ENCODE data around the gene GCNT4. TPM values are rescaled to one million over a fixed set of nuclear protein-coding genes. Genes with fewer than 3 reads are reported as not detected.

Gene GCNT4
- total and polyA plus RNA-seq, 2 donors (not counting 3 experiments of a cell fraction or from before 2014, with no cell fraction given), result not detected

DNA sequence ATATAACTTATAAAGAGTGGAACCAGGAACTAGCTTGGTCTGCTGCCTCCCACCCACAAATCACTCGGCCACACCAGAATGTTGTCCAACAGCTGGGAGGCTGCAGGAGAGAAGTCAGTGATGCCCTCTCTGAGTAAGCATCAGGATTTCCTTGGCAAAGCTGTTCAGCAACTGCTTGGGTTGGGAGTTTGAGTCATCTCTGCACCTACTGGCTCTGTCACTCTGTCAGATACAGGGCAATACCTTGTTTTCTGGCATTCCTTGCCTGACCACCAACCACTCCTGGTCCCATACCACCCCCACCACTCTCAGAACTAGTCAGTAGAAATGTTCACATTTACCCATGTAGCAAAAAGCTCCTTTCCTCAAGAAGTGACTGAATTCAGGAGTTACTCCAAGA, 36.8 kb upstream of the GCNT4 start:
- Histone ChIP-seq H2AFZ (ENCODE audit: low read depth, low read length) (no peak overlapping the region), H3K4me1 (ENCODE audit: control insufficient read depth, extremely low read depth, insufficient read depth, low read length) (no peaks in the 10 kb centered on the region), H3K9ac (replicated peaks; ENCODE audit: extremely low read depth, insufficient read depth, low read length) (no peak overlapping the region), H4K20me1 (replicated peaks; ENCODE audit: control insufficient read depth, extremely low read depth, insufficient read depth, low read length) (no peaks in the 10 kb centered on the region), H3K9me1 (replicated peaks; ENCODE audit: control insufficient read depth, extremely low read depth, insufficient read depth, low read length) (no peaks in the 10 kb centered on the region), H3K4me2 (ENCODE audit: insufficient read depth, low read length) (no peak overlapping the region), H3K27me3 (ENCODE audit: control insufficient read depth in 2 of 2, insufficient read depth in 2 of 2, low read length in 2 of 2) (peaks cover 6 to 14% of the 10 kb centered on the region in 2 experiments), H3K27ac (ENCODE audit: insufficient read depth, low read depth, low read length) (no peak overlapping the region), H3K36me3 (ENCODE audit: control insufficient read depth in 2 of 2, extremely low read depth in 1 of 2, insufficient read depth in 2 of 2, low read length in 2 of 2) (no peaks in the 10 kb centered on the region), H3K79me2 (ENCODE audit: control insufficient read depth, insufficient read depth, low read length) (no peaks in the 10 kb centered on the region), H3K9me3 (replicated peaks; ENCODE audit: control insufficient read depth, insufficient read depth, low read length) (no peaks in the 10 kb centered on the region), H3K4me3 (replicated peaks in 1 of 3; ENCODE audit: insufficient read depth in 1 of 3, low read depth in 1 of 3, low read length in 3 of 3) (no peak overlapping the region)
- TF ChIP-seq FOS (IDR thresholded peaks at IDR 0.05; ENCODE audit: borderline replicate concordance, insufficient read depth, low read length) (no peak), GATA2 (IDR thresholded peaks at IDR 0.05; ENCODE audit: insufficient read depth, insufficient read length, low read depth, low read length) (no peak), POLR2AphosphoS5 (IDR thresholded peaks at IDR 0.05; ENCODE audit: insufficient read depth, low read depth, low read length) (no peak), MYC (IDR thresholded peaks at IDR 0.05; ENCODE audit: low read depth, low read length) (no peak), EZH2 (IDR thresholded peaks at IDR 0.05; ENCODE audit: borderline replicate concordance, low read depth, low read length, severe bottlenecking) (no peak), POLR2A (IDR thresholded peaks at IDR 0.05; ENCODE audit: low read depth, low read length) (no peak), JUN (IDR thresholded peaks at IDR 0.05; ENCODE audit: borderline replicate concordance, insufficient read depth, insufficient read length, low read depth) (no peak)
- TF ChIP-seq, protein P1, sequence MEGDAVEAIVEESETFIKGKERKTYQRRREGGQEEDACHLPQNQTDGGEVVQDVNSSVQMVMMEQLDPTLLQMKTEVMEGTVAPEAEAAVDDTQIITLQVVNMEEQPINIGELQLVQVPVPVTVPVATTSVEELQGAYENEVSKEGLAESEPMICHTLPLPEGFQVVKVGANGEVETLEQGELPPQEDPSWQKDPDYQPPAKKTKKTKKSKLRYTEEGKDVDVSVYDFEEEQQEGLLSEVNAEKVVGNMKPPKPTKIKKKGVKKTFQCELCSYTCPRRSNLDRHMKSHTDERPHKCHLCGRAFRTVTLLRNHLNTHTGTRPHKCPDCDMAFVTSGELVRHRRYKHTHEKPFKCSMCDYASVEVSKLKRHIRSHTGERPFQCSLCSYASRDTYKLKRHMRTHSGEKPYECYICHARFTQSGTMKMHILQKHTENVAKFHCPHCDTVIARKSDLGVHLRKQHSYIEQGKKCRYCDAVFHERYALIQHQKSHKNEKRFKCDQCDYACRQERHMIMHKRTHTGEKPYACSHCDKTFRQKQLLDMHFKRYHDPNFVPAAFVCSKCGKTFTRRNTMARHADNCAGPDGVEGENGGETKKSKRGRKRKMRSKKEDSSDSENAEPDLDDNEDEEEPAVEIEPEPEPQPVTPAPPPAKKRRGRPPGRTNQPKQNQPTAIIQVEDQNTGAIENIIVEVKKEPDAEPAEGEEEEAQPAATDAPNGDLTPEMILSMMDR (IDR thresholded peaks at IDR 0.05; ENCODE audit: extremely low read depth in 1 of 2, insufficient read depth in 1 of 2, low read depth in 1 of 2, low read length in 2 of 2), result no peak
- TF ChIP-seq, protein P2, sequence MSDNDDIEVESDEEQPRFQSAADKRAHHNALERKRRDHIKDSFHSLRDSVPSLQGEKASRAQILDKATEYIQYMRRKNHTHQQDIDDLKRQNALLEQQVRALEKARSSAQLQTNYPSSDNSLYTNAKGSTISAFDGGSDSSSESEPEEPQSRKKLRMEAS (IDR thresholded peaks at IDR 0.05; ENCODE audit: insufficient read depth, insufficient read length), result no peak
- FAIRE-seq (no peak), DNase-seq (ENCODE audit: low read depth, low spot score) (no peak)
- intact Hi-C loops (cut with micrococcal nuclease) (no loop called here), dilution Hi-C loops (cut with MboI; ENCODE audit: extremely low pct_ligation_motif_present, low sequenced_read_pairs) (no loop called here)
- POLR2A ChIA-PET, result no interaction called here
- BruUV-seq (replicated peaks), result no TSS peak
- CTCF ChIA-PET, result interaction anchor here (0.9 kb wide), 1 partner anchor 16 kb away, joined by 3 read pairs; no protein-coding TSS in a partner anchor
